SIG-M5 (cell line): ENCODE measurements around the gene SHROOM3.

Experiments used
- DNase-seq: peaks from one replicate; lab custom pipeline; 2025; lab: John Stamatoyannopoulos, UW

Gene SHROOM3

DNA sequence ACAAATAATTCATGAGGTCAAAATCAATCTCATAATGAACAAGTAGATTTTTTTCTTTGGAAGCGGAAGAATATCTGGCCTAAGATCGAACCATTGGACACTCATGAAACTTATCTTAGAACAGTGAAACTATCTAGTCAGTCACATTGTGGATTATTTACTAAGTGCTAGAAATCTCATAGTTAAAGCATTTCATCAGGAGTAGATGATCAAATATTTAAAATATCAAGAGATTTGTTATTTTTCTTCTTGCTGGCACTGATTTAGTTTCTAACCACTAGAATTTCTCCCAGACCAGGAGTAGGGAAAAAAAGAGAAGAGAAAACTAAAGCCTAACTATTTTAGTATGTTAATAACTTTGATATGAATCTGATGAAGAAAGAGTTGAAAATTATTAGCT, 105.5 kb downstream of the SHROOM3 start:
- DNase-seq, result no peak

DNA sequence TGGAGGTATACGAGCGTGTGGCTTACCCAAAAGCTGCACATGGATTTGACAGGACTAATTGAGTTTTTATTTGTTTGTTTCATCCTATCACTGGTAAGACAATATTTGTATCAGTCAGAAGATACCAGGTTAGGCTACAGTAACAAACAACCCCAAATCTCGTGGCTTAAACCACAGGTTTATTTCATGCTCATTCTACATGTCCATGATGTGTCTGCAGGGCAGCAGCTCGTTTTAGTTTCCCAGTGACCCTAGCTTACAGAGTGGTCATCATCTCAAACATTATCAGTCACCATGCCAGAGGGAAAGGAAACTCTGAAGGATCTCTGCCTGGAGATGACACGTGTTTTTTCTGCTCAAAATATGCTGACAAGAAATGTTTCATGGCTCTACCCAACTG, 108.3 kb downstream of the SHROOM3 start:
- no peak for DNase-seq

DNA sequence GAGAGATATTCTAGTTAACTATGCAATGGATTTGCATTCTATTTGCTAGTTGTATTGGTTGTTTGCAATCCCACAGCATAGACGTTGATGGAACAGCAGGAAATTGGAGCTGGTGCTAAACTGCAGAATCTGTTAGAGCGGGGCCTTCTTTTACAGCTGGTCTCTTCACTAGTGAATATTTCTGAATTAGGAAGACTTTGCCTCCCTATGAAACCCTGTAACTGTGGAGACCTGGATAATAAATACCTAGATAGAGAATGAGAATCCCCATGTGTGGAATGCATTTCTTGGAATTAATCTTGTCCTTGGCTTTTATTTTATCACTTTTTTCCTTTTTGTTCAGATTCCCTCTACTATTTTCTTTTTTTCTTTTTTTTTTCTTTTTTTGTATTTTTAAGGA, 109.7 kb downstream of the SHROOM3 start:
- no peak for DNase-seq

DNA sequence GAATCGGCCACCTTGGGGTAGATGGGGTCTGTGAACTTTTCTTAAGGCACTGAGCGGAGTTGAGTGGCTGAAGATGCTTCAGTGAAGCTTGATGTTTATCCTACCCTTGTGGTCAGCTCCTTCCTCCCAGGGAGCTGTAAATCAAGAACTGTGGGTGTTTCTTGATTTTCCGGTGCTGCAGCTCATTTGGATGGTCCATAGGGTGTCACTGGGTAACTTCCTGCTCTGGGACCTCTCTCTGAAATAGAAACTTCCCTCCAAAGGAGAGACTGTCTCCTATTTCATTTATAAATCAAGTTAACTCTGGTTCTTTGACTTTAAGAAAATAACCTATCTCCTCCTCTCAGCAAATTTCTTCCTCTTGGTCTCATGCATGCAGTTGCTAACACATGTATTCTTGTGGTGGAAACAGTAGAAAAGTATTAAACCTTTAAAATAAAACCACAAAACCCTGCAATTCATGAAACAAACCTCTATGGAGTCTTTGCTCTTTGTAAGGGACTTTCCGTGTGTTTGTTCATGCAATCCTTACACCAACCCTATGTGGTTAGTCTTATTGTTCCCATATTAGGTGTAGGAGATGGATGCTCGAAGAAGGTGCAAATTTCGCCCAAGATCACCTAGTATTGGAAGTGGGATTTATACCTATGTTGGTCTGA, 110.3 kb downstream of the SHROOM3 start:
- DNase-seq, result no peak

DNA sequence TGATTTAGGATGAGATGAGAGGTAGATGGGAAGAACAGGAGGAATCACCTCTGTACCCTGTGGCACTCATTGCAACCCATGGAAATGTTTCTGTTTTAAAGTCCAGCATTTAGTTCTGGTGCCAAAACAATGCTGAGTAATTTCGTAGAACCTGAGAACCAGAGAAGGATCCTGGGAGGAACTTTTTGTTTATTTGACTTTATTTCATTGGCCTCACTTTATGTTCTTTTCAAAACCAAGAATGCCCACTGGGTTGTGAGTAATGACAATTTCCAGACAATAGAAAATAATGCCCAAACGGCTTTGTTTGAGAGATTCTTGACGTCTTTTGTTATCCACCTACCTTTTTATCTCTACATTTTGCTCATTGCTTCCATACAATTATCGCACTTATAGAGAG, 111.3 kb downstream of the SHROOM3 start:
- DNase-seq, result no peak

DNA sequence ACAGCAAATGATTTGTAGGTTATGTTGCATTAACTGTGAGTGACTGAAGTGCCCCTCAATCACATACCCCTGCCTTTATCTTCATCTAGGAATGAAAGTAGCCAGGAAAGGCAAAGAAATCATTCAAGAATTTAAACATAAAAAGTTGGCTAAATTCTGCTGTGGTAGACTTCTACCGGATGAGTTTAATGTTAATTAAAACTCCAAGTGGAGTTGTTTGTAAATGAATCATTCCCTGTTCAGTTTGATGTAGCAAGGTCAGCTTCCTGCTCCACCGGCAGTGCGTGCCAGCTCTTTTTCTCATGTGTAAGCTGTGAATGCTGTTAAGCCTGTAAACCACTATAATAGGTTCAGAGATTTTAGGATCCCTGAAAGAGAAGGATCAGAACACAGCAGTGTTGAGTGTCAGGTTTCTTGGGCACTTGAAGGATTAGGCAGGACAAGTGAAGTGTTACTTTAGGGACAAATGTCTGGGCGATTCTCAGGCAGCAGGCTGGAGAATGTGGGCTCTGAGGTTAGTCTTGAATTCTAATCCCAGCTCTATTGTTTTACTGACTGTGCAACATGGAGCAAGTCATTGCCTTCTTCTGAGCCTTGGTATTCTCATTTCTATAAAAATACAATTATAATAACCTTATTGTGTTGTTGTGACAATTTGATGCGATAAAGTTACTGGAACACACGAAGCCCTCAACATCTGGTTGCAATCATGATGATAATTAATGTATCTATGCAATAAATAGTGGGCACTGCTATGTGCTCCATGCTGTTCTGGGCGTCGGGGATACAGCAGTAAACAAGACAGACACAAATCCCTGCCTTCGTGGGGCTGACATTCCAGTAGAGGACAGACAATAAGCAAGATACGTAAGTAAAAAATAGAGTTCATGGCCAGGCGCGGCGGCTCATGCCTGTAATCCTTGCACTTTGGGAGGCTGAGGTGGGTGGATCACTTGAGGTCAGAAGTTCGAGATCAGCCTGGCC, 112.0 kb downstream of the SHROOM3 start:
- DNase-seq, result no peak

DNA sequence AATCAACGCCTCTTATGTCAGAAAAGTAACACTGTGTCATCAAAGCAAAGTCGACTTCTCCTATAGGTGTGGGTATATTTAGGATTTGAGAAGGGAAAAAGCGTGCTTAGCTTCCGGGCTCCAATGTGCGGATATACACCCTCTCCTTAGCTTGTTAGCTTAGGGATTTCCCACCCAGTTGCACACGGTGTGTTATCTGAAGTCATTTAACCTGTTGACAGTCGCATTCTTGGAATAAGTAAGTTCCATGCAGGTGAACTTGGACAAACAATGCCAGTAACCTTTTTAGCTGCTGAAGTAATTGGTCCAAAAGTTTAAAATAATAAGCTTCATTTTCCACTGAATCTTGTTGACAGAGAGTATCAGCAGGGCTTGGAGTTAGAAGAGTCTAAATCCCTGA, 113.7 kb downstream of the SHROOM3 start:
- no peak for DNase-seq

DNA sequence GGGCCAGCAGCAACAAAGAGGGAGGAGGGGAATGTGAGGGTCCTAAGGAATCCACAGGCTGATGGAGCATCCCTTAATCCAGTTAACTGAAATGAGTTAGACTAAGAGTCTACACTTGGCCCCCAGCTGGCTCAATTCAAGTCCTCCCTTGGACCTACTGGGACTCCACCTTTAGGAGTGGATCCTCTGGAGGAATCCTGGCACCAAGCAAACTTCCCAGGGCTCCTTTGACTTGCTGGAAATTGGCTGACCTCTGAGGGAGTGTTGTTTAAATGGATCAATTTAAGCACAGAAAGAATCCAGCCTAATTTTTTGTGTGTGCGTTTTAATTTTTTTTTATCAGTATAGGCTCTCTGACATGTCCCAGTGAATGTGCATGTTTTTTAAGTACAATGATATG, 114.7 kb downstream of the SHROOM3 start:
- DNase-seq, result no peak

DNA sequence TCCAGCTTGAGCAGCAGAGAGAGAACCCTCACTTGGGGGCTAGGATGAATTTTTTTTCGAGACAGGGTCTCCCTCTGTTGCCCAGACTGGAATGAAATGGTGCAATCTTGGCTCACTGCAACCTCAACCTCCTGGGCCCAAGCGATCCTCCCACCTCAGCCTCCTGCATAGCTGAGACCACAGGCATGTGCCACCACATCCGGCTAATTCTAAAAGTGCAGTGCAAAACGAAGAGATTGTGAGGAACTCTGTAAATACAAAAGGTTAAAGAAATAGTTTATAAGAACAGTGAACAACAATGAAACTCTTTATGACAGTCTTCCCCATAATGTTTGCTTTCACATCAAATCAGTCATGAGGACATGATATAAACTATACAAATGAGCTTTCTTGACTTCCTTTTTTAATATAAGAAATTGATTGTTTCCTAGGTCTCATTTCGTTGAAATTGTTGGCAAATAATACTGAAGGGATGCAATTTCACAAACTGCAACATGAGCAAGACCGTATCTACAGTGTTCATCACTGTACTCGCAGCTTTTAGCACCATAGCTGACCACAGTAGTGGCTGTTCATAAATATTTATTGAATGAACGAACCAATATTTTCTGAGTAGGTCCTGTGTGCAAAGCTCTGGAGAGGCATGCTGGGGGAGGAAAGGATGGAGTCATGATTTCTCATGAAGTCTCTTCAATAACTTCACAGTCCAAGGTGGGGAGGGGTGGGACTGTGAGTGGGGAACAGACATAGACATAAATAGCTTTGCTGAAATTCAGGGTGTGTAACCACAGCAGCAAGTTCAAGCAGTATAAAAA, 116.1 kb downstream of the SHROOM3 start:
- no peak for DNase-seq

DNA sequence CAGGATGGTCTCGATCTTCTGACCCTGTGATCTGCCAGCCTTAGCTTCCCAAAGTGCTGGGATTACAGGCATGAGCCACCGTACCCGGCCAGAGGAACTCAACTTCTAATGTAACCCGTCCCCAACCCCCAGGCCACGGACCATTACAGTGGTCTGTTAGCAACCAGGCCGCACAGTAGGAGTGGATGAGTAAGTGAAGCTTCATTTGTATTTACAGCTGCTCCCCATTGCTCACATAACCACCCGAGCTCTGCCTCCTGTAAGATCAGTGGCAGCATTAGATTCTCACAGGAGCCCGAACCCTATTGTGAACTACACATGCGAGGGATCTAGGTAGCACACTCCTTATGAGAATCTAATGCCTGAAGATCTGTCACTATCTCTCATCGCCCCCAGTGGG, 119.6 kb downstream of the SHROOM3 start:
- DNase-seq, result no peak

DNA sequence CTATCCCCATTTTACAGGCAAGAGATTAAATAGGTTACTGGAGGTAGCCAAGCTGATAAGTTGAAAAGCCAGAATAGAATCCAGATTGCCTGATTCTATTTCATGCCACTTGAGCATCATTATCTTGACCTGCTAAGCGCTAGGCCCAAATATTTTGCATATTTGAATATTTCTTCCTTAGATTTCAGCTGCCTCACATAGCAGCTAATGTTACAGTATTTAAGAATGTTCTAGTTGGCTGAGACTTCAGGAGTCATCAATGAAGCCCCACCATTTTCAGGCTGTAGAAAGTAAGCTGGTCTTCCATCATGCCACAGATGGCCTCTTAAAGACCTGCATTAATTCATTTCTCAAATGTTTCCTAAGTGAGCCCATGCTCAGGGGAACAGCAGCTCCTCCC, 121.4 kb downstream of the SHROOM3 start:
- DNase-seq, result no peak

DNA sequence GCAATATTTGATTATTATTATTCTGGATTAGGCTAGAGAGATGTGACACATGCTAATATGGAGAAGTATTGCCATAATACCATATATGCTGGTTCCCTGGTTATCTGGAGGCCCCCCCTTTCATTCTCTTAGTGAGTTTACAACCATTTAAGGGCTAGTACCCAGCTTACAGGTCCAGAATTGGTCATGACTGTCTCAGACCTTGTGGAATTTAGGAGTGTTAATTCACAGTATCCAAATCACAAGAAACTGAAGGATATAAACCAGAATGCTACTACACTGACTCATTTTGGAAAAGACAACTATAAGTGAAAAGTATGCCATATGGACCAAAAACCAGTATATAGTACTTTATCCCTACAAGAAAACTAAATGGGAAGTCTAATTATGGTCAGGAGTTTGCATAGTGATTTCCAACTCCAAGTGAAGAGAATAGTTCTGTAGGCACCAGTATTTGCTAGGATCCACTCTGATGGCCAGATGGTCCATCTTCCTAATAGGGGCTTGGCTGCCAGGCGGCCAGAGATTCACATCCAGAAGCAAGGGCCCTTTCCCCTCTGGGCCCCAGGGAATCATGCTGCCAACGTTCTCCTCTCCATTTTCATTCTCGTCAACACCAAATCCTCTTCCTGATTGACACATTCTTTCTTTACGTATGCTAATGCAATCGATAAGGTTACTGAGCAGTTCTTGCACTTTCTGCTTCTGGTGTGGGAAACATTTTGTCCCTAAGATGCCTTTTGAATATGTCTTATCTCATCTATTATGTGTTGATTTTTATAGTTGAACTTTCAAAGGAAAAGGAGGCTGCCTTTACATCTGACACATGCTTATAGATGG, 123.6 kb downstream of the SHROOM3 start:
- no peak for DNase-seq

DNA sequence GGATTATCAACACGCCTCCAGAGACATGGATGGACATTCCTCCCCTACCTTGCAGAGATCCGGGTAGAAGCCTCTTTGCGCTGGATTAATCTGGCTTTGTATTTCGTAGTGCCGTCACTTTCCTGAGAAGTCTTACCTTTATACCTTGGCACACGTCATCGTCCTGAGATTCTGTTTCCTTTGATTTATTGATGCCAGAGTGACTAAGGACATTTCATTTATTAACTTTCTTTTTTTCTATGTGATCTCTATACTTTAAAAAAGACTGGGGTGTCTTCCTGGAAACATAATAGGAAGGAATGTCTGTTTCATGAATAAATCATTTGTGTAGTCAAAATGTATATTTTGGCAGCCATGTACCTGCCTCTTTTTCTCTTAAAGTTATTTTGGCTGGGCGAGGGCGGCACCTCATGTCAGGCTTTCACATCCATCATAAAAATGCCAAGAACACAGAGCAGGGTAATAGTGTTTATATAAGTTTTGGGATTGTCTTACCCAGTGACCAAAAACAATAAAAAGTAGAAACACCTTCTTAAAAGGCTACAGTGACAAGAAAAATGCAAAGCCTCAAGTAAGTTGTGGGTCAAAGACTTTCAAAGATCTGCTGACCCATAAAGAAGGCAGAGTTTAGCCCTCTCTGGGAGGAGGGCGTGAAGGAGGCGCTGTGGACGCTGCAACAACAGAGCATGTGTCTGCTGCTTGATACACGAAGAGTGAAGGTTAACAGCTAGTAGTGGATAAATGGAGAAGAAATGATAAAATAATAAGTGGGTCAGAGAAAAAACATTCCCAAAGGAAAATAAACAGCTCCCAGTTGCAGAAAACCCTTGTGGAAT, 124.4 kb downstream of the SHROOM3 start:
- no peak for DNase-seq

DNA sequence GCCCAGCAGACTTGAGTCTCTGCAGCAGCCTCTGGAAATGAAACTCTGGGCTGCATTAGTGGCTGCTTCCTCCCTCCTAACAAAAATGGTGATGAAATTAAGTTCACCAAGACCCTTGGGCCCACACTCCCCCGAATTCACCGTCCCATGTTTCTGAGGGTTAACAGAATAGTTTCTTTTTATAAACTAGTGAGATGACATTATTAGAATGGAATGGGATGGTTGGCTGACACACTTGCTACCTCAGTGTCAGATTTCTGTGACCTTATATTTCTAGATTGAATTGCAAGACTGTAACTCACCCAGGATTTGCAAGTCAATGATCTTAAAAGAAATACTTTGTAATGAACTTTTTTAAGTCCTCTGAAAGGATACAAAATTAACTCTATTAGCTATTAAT, 127.1 kb downstream of the SHROOM3 start:
- no peak for DNase-seq

DNA sequence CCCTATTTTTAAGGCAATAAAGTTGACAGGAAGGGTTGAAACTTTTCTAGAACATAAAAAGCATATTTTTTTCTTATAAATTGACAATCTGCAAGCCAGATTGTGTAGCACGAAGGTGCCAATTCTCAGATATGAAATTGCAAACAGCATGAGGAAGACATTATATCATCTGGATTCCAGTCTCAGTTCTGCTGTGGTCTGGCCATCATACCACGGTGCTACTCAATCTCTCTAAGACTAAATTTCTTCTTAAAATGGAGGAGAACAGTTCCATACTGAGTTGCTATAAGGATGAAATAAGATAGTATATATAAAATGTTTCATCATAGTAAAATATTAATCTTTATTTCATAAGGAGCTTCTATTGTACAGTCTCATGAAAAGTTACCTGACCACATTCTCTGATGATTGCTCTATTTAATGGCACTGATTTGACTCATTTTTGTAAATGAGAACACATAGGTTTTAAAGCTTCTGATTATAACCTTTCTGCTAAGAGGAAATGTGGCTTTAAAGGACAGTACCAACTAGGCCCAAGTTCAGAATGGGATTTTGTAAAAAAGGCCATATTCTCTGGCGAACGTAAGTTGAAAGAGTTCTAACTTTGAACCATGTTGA, 127.9 kb downstream of the SHROOM3 start:
- DNase-seq, result no peak

DNA sequence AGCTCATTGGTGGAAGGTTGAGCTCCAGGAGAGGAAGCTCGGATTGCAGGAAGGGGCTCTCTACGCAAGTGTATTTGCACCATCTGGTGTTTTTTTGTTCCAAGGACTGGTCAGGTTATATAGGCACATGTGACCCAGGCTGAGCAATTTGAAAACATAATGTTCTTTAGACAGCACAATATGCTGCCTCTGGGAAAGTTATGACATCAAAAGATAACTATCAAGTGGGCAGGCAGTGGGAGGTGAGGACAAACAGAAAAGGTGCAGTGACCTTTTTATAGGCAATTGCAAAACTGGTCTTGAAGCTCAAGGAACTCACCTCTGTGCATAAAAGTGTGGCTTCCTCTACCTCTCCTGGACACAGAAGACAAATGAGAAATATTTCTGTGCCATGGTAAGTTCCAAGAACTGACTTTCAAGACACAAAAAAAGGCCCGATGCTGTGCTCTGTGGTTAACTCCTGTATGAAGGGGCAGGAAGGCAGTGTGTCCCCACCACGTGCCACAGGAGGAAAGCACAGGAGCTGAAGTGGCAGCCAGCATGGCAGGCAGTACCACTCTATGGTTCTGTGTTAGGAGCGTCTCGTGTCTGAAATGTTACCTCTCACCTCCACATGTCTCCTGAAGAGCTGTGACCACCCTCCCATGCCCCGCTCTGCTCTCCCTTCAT, 128.6 kb downstream of the SHROOM3 start:
- DNase-seq, result no peak

DNA sequence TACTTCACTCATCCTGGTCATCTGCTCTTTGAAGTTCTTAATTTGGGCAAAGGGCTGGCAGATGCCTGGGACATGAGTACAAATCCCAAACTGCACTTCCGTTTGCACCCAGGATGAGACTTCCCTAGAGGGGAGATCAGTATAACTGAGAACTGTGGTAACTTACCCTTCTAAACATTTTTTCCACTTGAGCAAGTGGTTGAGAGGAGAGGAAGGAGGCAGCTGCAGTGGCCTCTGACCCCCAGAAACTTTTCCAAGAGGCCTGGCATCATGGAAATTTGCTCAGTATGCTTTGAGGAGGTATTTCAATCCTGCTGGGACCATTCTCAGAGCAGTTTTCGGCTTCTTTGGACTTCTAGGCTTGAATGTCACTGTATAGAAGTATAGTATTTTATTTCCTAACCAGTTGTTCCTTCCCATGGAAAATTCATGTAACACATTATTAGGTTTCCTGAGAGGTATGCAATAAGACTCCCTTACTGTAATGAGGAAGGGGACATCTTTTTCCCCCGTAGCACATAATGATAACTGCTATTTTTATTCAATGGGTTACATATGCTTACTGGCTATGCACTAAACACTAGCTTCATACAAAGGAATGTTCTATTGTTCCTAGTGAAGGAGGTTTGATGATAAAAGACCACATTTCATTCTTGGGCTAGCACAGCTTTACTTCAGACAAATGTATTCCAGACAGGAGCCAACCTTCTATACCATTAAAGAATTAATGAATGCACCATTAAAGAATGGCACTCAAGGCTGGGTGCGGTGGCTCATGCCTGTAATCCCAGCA, 129.3 kb downstream of the SHROOM3 start:
- no peak for DNase-seq

DNA sequence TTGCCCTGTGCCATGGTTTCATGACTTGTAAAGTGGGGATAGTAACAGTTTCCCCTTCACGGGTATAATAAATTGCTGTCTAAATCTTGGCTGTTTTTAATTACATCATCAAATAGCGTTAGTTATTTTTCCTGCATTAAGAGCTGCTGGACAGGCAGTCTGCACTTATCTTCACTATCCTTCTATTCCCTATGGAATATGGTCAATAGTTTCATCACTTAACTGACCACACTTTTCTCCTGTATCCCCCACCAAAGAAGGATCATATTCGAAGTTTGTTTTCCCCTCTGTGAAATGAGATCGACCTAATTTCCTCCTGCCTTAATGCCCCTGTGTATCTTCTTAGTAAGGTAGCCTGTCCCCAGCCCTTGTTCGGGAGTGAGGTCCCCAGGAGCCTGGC, 133.2 kb downstream of the SHROOM3 start:
- DNase-seq, result no peak

DNA sequence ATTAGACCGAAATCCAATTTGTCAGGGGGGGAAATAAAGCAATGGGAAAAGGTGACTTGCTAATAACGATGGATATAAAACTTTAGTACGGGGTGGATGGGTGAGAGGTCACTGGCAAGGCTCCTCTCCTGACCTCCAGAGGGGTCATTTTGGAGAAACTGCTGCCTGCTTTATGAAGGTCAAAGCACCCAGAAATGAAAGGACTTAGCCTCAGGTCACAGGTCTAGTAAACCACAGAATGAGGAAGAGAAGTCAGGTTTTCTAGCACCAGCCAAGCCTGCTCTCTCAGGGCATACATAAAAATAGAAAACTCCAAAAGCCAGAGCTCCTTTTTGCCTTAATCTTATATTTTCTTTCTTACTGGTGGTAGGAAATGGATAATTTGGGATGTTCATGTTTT, 134.2 kb downstream of the SHROOM3 start:
- DNase-seq, result no peak
